ENCODE results near the gene AQP1.

DNA sequence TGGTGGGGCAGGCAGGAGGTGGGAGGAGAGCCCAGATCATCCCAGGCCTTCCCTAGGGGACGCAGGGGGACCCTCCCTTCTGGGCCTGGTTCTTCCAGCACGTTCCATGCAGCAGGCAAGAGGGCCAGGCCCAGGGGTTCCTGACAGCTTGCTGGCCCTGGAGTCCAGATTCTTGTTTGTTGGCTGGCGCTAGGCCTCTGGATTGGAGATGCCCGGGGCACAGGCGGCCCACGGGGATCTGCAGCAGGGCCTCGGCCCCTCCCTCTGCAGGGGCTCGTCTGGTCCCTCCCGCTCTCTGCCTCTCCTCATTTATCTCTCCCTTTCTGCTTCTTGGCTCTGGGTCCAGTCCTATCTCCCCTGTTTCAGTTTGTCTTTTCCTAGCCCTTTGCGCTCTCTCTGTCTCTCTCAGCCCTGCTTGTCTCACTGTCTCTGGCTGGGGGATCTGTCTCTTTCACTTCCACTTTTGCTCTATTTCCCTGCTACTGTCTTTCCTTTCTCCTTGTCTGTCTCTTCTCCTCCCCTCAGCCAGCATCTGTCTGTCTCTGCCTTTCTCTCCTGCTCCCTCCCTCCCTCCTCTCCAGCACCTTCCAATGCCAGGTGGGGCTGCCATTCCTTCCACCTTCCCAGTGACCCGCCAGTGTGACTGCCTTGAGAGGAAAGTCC is 1.1 kb upstream of the AQP1 start:
- TF ChIP-seq, protein P1, sequence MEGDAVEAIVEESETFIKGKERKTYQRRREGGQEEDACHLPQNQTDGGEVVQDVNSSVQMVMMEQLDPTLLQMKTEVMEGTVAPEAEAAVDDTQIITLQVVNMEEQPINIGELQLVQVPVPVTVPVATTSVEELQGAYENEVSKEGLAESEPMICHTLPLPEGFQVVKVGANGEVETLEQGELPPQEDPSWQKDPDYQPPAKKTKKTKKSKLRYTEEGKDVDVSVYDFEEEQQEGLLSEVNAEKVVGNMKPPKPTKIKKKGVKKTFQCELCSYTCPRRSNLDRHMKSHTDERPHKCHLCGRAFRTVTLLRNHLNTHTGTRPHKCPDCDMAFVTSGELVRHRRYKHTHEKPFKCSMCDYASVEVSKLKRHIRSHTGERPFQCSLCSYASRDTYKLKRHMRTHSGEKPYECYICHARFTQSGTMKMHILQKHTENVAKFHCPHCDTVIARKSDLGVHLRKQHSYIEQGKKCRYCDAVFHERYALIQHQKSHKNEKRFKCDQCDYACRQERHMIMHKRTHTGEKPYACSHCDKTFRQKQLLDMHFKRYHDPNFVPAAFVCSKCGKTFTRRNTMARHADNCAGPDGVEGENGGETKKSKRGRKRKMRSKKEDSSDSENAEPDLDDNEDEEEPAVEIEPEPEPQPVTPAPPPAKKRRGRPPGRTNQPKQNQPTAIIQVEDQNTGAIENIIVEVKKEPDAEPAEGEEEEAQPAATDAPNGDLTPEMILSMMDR (IDR thresholded peaks at IDR 0.05), result no peak
- TF ChIP-seq POLR2A (IDR thresholded peaks at IDR 0.05), result no peak

Measured in testis (tissue), 2 donors.